CD14-positive monocyte (primary cell): ENCODE measurements around the gene CYTH4. TPM values are rescaled to one million over a fixed set of nuclear protein-coding genes. Genes with fewer than 3 reads are reported as not detected.

Source experiments
- DNase-seq, 3 donors: peaks; one replicate each; pipeline ENCODE4 v3.0.0-alpha.2; 2011 to 2022
- H2AFZ ChIP-seq: 2 replicates; pipeline ENCODE4 v1.6.0; 2012; ENCODE audit warnings: mild to moderate bottlenecking, low read depth, low read length, inconsistent platforms; ENCODE audit not compliant: insufficient read depth, poor library complexity, severe bottlenecking
- H3K27ac ChIP-seq, 2 donors: 1 replicate in 1 of 2; 2 replicates in 1 of 2; pipeline ENCODE4 v1.5.1; 2012 to 2013; ENCODE audit warnings: low read length in 2 of 2, control low read depth in 1 of 2, inconsistent platforms in 1 of 2, low read depth in 1 of 2, mild to moderate bottlenecking in 1 of 2
- H3K27me3 ChIP-seq, 2 donors: one replicate each; pipeline versions ENCODE4 v1.6.0 to v1.6.1; 2011 to 2013; ENCODE audit warnings: low read length in 2 of 2; ENCODE audit not compliant: control insufficient read depth in 2 of 2, insufficient read depth in 2 of 2
- H3K36me3 ChIP-seq, 2 donors: replicated peaks in 1 of 2; 1 replicate in 1 of 2; 2 replicates in 1 of 2; pipeline versions ENCODE4 v1.5.1 to v1.6.1; 2012 to 2013; ENCODE audit warnings: low read length in 2 of 2, control low read depth in 1 of 2, inconsistent platforms in 1 of 2, mild to moderate bottlenecking in 1 of 2; ENCODE audit not compliant: insufficient read depth in 2 of 2, control insufficient read depth in 1 of 2
- H3K4me1 ChIP-seq, 2 donors: 1 replicate in 1 of 2; 2 replicates in 1 of 2; pipeline versions ENCODE4 v1.5.1 to v1.6.1; 2012 to 2013; ENCODE audit warnings: low read length in 2 of 2, control low read depth in 1 of 2, inconsistent platforms in 1 of 2, mild to moderate bottlenecking in 1 of 2, moderate library complexity in 1 of 2; ENCODE audit not compliant: insufficient read depth in 2 of 2, control insufficient read depth in 1 of 2
- H3K4me2 ChIP-seq: replicated peaks from 2 replicates; pipeline ENCODE3; 2012; ENCODE audit warnings: low read length, moderate library complexity, mild to moderate bottlenecking; ENCODE audit not compliant: poor library complexity, severe bottlenecking; ENCODE audit errors: extremely low read depth
- H3K4me3 ChIP-seq, 3 experiments: fragments of 200-600 bp in 1 of 3; sonication (generic) in 1 of 3; replicated peaks in 1 of 3; 1 replicate in 2 of 3; 2 replicates in 1 of 3; pipeline ENCODE4 v1.5.1; 2011 to 2013; ENCODE audit warnings: low read length in 3 of 3, mild to moderate bottlenecking in 3 of 3, control low read depth in 2 of 3, low read depth in 2 of 3, inconsistent platforms in 1 of 3, moderate library complexity in 1 of 3
- H3K79me2 ChIP-seq: 2 replicates; pipeline ENCODE4 v1.6.0; 2012; ENCODE audit warnings: mild to moderate bottlenecking, control low read depth, inconsistent platforms, low read length, moderate library complexity; ENCODE audit not compliant: insufficient read depth
- H3K9ac ChIP-seq: 2 replicates; pipeline ENCODE4 v1.6.0; 2017; ENCODE audit warnings: low read length, mild to moderate bottlenecking; ENCODE audit not compliant: insufficient read depth, poor library complexity, severe bottlenecking
- H3K9me3 ChIP-seq, 2 donors: replicated peaks in 1 of 2; 1 replicate in 1 of 2; 2 replicates in 1 of 2; pipeline versions ENCODE4 v1.5.1 to v1.6.1; 2012 to 2013; ENCODE audit warnings: low read length in 2 of 2, control low read depth in 1 of 2; ENCODE audit not compliant: control insufficient read depth in 1 of 2, insufficient read depth in 1 of 2
- H4K20me1 ChIP-seq: 2 replicates; pipeline ENCODE4 v1.6.0; 2012; ENCODE audit warnings: mild to moderate bottlenecking, low read length, control low read depth, moderate library complexity; ENCODE audit not compliant: insufficient read depth
- H3K27ac Mint-ChIP-seq, 7 donors: one replicate each; pipeline ENCODE4 v1.8.0; 2020; ENCODE audit warnings: mild to moderate bottlenecking in 7 of 7, mixed read lengths in 7 of 7, moderate library complexity in 6 of 7, inconsistent platforms in 2 of 7
- H3K27me3 Mint-ChIP-seq, 3 donors: one replicate each; pipeline ENCODE4 v1.8.0; 2021 to 2022; ENCODE audit warnings: low read depth in 3 of 3, mild to moderate bottlenecking in 3 of 3, mixed read lengths in 3 of 3, moderate library complexity in 3 of 3, inconsistent platforms in 1 of 3
- H3K36me3 Mint-ChIP-seq, 2 donors: one replicate each; pipeline ENCODE4 v1.8.0; 2020; ENCODE audit warnings: mixed read lengths in 2 of 2, inconsistent platforms in 1 of 2, mild to moderate bottlenecking in 1 of 2
- H3K4me1 Mint-ChIP-seq: one replicate; pipeline ENCODE4 v1.8.0; 2020; ENCODE audit warnings: mild to moderate bottlenecking, mixed read lengths
- H3K4me3 Mint-ChIP-seq, 2 donors: one replicate each; pipeline ENCODE4 v1.8.0; 2020; ENCODE audit warnings: mild to moderate bottlenecking in 2 of 2, mixed read lengths in 2 of 2, moderate library complexity in 1 of 2
- H3K9me3 Mint-ChIP-seq, 7 donors: one replicate each; pipeline ENCODE4 v1.8.0; 2020 to 2022; ENCODE audit warnings: mixed read lengths in 7 of 7, mild to moderate bottlenecking in 6 of 7, moderate library complexity in 6 of 7, inconsistent platforms in 2 of 7
- CTCF ChIP-seq: fragments of 200-600 bp; IDR thresholded peaks from one replicate; pipeline ENCODE4 v1.8.0; 2022; ENCODE audit warnings: antibody characterized with exemption, mild to moderate bottlenecking
- WGBS: methylation state at CpG from one replicate; pipeline ENCODE4 v1.1.5; 2013; ENCODE audit warnings: missing lambda C conversion rate; ENCODE audit not compliant: insufficient coverage; 5-methylcytosine and 5-hydroxymethylcytosine counted together
- intact Hi-C, 2 donors: fragments of 100-400 bp; cut with micrococcal nuclease; formaldehyde crosslinking; loops; one replicate each; pipeline versions ENCODE4 v1.15.0 to v1.15.1; 2023
- polyA plus RNA-seq, 3 donors: library from polyadenylated mRNA; depleted of rRNA in 1 of 3; unstranded in 2 of 3; stranded (reverse) in 1 of 3; fragments of 300-500 nt in 2 of 3; fragments of >200 nt in 1 of 3; fragmentation: Illumina TruSeq in 2 of 3; gene quantifications; 1 replicate in 2 of 3; 2 replicates in 1 of 3; pipeline ENCODE4 v1.2.3, GENCODE V29; 2012 to 2021

The CYTH4 gene
- polyA plus RNA-seq, 3 donors = 51.0 to 254 (median 70.0) TPM

- Histone ChIP-seq H4K20me1 (no peaks in the 10 kb centered on the region), H2AFZ (no peak overlapping the region), H3K4me2 (no peak overlapping the region), H3K36me3 (no peaks in the 10 kb centered on the region), H3K27ac (no peak overlapping the region), H3K4me1 (peaks cover 72 to 88% of the 10 kb centered on the region in 2 donors), H3K9me3 (no peaks in the 10 kb centered on the region), H3K9ac (no peak overlapping the region), H3K27me3 (no peaks in the 10 kb centered on the region), H3K79me2 (peaks cover 12% of the 10 kb centered on the region), H3K4me3 (no peak overlapping the region)
- Mint-ChIP-seq H3K27me3 (peaks cover 0 to 5% (median 0%) of the 10 kb centered on the region in 3 donors), H3K4me3 (no peak overlapping the region), H3K9me3 (peaks cover 0 to 2% (median 0%) of the 10 kb centered on the region in 7 donors), H3K27ac (peak overlapping the region in 1 of 7 donors; percentile 18), H3K4me1 (peaks cover 80% of the 10 kb centered on the region), H3K36me3 (peaks cover 3 to 8% of the 10 kb centered on the region in 2 donors)
- DNase-seq = no peak
- intact Hi-C loops = no loop called here
- WGBS = 100% methylated on average over 1 of the region's 5 CpGs
- TF ChIP-seq CTCF = no peak
Measured at GRCh38 chr22:37278261-37278660, 4.0 kb upstream of the CYTH4 start.

GRCh38 chr22:37279331-37280181 lies 2.8 kb upstream of the CYTH4 start:
- no peak overlapping the region for H2AFZ ChIP-seq
- peaks cover 74% of the 10 kb centered on the region for H3K4me1 Mint-ChIP-seq
- peak overlapping the region in 1 of 2 donors; percentile 47 for H3K27ac ChIP-seq
- no peak for TF ChIP-seq CTCF
- peaks cover 25% of the 10 kb centered on the region for H3K79me2 ChIP-seq
- no peak overlapping the region for H3K4me2 ChIP-seq
- H3K27ac Mint-ChIP-seq = peak overlapping the region; percentile 54 to 86 (median 70)
- H3K9ac ChIP-seq = no peak overlapping the region
- H4K20me1 ChIP-seq = peaks cover 4% of the 10 kb centered on the region
- no peaks in the 10 kb centered on the region for H3K36me3 ChIP-seq
- peaks cover 7 to 13% of the 10 kb centered on the region in 2 donors for H3K36me3 Mint-ChIP-seq
- DNase-seq = peak in 2 of 3 donors; percentile 40 to 52
- peak overlapping the region; percentile 20 to 21 for H3K4me3 Mint-ChIP-seq
- H3K9me3 ChIP-seq = no peaks in the 10 kb centered on the region
- H3K4me1 ChIP-seq = peaks cover 71 to 88% of the 10 kb centered on the region in 2 donors
- peaks cover 0 to 2% (median 0%) of the 10 kb centered on the region in 7 donors for H3K9me3 Mint-ChIP-seq
- peaks cover 0 to 5% (median 0%) of the 10 kb centered on the region in 3 donors for H3K27me3 Mint-ChIP-seq
- intact Hi-C loops = loop anchor here in 1 of 2 donors (5.0 kb wide), 1 partner anchor 37 kb away; the partner anchor contains the start of gene RAC2
- no peaks in the 10 kb centered on the region for H3K27me3 ChIP-seq
- H3K4me3 ChIP-seq = no peak overlapping the region
- 59% methylated on average over 8 of the region's 17 CpGs for WGBS
